ENCODE data around the gene ANKRD22.

The ANKRD22 gene

GRCh38 chr10:88835096-88835909 is 16.3 kb downstream of the ANKRD22 start:
- TF ChIP-seq, protein P1, sequence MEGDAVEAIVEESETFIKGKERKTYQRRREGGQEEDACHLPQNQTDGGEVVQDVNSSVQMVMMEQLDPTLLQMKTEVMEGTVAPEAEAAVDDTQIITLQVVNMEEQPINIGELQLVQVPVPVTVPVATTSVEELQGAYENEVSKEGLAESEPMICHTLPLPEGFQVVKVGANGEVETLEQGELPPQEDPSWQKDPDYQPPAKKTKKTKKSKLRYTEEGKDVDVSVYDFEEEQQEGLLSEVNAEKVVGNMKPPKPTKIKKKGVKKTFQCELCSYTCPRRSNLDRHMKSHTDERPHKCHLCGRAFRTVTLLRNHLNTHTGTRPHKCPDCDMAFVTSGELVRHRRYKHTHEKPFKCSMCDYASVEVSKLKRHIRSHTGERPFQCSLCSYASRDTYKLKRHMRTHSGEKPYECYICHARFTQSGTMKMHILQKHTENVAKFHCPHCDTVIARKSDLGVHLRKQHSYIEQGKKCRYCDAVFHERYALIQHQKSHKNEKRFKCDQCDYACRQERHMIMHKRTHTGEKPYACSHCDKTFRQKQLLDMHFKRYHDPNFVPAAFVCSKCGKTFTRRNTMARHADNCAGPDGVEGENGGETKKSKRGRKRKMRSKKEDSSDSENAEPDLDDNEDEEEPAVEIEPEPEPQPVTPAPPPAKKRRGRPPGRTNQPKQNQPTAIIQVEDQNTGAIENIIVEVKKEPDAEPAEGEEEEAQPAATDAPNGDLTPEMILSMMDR (conservative IDR thresholded peaks at IDR 0.05; ENCODE audit: low read depth, low read length) = peak; percentile 86
- DNase-seq (ENCODE audit: low read depth) = peak; percentile 45
- no peak overlapping the region for H3K4me3 ChIP-seq (ENCODE audit: low read length)

DNA sequence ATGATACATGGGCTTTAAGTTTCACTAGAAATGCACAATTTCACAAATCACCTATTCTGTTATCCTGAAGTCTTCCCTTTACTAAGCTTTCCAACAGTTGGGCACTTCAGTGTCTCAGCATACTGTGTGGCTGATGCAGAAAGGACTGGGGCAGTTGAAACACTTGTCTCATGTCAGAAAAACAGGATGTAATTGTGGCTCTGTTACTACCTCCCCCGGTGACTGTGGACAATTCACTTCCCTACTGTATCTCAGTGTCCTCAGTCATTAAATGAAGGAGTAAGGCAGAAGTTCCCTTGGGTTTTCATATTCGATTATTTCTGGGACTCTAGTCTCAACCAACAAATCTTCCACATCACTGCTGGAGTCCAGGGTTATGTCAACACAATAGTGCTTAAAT is 17.9 kb downstream of the ANKRD22 start:
- TF ChIP-seq, protein P1 (conservative IDR thresholded peaks at IDR 0.05; ENCODE audit: low read depth, low read length) = no peak
- DNase-seq (ENCODE audit: low read depth) = no peak
- H3K4me3 ChIP-seq (ENCODE audit: low read length) = no peak overlapping the region

- DNase-seq (ENCODE audit: low read depth) = no peak
- TF ChIP-seq, protein P1 (conservative IDR thresholded peaks at IDR 0.05; ENCODE audit: low read depth, low read length) = no peak
- no peak overlapping the region for H3K4me3 ChIP-seq (ENCODE audit: low read length)
Measured at GRCh38 chr10:88833156-88833555, 18.5 kb downstream of the ANKRD22 start.

GRCh38 chr10:88832376-88832775 is 19.3 kb downstream of the ANKRD22 start:
- TF ChIP-seq, protein P1 (conservative IDR thresholded peaks at IDR 0.05; ENCODE audit: low read depth, low read length) = no peak
- H3K4me3 ChIP-seq (ENCODE audit: low read length) = no peak overlapping the region
- DNase-seq (ENCODE audit: low read depth) = no peak

GRCh38 chr10:88831709-88832108 is 19.9 kb downstream of the ANKRD22 start:
- TF ChIP-seq, protein P1 (conservative IDR thresholded peaks at IDR 0.05; ENCODE audit: low read depth, low read length) = no peak
- DNase-seq (ENCODE audit: low read depth) = no peak
- H3K4me3 ChIP-seq (ENCODE audit: low read length) = no peak overlapping the region

DNA sequence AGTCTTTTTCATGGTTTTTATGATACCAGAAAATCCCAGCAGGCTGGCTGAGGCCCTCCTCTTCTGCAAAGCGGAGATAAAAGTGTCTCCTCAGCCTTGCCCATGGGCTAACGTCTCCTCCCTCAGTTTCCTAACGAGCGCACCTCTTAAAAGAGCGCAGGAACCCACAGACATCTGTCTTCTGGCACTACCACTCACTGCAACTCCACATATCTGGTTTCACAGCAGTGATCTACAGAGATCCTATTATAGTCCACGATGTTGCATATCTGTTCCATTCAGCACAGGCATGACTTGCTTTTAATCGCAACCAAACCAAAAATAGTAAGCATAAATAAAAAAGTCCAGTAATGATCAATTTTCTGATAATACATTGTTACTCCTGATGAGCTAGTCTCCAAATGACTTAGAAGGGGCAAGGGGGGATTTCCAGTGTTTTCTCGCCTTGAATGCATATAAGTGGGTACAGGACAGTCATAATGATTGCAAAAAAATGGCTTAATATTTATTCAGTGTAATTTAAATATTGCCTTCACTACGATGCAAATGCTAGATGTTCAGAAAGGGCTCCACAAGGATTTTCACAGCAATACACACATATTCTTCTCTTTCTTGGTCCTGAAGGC is 20.9 kb downstream of the ANKRD22 start:
- no peak overlapping the region for H3K4me3 ChIP-seq (ENCODE audit: low read length)
- TF ChIP-seq, protein P1 (conservative IDR thresholded peaks at IDR 0.05; ENCODE audit: low read depth, low read length) = no peak
- no peak for DNase-seq (ENCODE audit: low read depth)

GRCh38 chr10:88828310-88828709 is 23.3 kb downstream of the ANKRD22 start:
- no peak overlapping the region for H3K4me3 ChIP-seq (ENCODE audit: low read length)
- TF ChIP-seq, protein P1 (conservative IDR thresholded peaks at IDR 0.05; ENCODE audit: low read depth, low read length) = no peak
- no peak for DNase-seq (ENCODE audit: low read depth)

Data from retinal pigment epithelial cell (primary cell).